Activated CD4-positive, CD25-positive, alpha-beta regulatory T cell (primary cell): ENCODE results near the gene DRD2.

Experiments used
- DNase-seq, 4 experiments: peaks; one replicate each; lab custom pipeline; 2025; lab: John Stamatoyannopoulos, UW

DRD2 gene

DNA sequence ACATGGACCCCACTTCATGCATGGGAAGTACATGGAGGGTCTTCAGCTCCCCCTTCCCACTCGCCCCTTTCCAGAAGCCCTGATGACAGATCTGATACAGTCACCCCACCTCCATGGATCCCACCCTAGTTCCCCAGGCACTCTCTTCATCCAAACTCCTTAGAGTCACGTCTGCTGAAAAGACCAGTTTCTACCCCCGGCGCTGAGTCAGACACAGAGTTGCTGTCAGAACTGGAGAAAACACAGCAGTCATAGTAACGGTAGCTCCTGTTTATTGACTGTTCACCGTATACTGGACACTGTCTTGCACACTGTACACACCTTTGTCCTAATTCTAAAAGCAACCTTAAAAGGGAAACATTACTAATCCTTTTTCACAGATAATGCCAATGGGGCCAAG, 29.1 kb downstream of the DRD2 start:
- DNase-seq = no peak

DNA sequence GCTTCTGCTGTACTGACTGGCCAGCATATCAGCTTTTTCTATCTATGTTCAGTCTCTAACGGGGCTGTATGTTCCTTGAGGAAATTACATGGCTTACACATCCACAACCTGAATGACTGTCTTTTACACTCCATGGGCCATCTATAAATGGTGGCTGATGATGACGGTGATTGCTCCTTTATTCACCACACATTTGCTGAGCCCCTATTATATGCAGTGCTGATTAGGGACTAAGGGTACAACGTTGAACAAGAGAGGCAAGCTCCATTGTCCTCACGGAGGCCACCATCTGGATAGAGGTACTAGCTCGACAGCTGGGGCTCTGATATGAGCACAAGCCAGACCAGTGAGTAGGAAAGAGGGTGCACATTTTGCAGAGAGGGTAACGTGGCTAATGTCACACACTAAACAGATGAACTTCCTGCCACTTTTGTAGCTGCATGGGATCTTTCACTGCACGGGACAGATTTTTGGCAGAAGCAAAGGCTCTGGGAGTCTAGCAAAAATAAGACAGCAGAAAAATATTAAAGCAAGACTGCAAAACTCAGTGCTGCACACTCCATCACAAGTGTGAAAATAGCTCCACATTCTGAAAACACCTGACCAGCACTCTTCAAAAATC, 30.6 kb downstream of the DRD2 start:
- DNase-seq = no peak

DNA sequence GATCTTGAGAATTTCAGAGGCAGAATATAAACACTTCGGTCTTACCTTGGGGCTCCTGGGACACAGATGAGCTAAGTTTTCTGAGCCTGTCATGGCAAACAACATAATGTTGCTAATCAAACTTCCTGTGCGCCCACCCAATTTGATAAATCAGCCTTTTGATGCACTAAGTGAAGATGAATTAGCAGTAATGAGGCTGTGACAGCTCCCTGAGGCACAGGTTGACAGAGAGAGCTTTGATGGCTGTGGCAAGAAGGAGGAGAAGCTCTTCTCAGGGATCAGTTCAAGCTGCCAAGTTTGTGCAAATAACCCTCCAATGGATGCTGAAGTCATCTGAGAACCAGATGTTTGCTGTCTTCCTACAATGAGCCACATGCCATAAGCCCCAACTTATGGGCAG, 34.4 kb downstream of the DRD2 start:
- DNase-seq = no peak

DNA sequence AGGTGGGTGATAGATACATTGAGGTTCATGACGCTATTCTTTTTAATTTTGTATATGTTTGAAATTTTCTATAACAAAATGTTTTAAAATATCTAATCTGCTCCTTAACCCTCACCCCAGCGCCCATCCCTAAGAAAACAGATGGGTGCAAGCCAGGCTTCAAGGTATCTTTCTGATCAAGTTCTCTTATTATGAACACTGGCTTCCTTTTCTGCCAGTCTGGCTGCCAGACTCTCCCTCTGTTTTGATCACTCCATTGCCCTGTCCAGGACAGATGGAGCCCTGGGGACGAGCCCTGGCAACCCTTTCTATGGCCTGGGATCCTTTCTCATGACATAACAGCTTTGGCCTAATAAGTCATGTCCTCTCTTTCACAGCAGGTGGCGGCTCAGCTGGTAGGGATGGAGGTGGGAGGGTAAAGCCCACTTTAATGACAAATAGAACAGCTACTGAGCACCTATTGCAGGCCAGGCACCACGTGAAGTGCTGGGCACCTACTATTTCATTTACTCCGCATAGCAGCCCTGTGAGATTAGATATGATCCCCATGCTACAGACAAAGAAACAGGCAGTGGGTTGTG, 38.4 kb downstream of the DRD2 start:
- no peak for DNase-seq

DNA sequence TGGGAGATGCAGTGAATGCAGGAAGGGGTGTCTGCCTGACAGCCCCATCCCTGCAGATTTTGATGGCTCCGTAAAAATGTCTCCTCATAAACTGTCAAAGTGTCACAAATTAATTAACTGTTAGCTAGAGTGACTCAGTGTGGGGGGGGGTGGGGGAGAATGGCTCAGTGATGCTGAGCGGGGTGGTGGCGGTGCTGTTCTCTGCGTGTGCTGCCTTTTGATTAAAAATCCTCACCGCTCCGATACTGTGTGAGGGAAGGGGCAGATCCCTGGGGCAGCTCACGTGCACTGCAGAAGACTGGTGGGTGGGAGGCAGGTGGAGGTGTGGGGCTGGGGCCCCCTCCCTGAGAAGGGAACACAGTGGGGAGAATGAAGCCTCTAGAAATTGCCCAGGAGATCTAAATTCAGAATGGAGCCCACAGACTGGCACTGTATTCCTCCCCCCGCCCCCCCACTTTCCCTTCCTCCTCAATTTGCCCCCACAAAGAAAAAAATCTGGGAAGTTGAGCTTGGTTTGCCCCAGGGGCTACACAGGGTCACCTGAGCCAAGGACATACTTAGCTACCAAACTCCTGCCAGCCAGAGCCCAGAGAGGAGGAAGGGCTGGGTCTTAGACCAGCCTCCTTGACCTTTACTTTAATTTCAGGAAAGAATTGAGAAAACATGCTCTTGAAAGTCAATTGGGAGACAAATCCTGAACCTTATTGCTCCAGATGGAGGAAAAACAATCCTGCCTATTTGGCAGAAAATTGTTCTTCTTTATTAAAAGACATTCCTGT, 39.8 kb downstream of the DRD2 start:
- no peak for DNase-seq

DNA sequence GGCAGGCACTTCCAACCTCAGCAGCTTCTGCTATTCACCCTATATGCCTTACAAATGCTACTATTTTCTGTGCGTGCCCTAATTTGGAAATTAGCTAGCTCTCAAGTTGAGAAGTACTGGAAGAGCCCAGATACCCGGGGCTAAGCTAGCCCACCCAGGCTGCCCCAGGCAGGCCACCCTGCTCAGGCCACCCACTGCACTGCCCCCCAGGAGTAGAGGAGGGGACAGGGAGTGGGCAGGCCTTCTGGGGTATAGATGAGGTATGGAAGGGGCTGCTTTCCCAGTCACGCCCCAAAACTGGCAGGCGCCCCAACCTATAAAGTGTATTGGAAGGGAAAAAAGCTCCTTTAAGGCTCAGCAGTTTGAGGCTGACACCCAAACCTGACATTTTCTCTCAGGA, 43.5 kb downstream of the DRD2 start:
- DNase-seq = no peak

DNA sequence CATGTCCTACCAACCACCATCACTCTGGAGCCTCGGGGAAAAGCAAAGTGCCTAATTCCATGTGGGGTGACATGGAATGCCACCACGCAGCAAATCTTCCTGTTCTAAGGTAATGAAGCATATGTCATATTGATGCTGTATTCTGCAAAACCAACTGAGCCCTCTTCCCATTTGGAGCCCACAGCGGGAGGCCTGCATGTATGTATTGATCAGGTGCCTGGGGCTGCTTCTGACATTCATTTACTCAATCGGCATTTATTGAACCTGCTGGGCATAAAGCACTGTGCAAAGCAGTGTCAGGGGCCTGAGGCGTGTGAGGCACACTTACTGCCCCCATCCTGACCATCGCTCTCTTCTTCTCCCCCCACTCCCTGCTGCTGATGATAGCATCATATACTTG, 48.5 kb downstream of the DRD2 start:
- DNase-seq = no peak

DNA sequence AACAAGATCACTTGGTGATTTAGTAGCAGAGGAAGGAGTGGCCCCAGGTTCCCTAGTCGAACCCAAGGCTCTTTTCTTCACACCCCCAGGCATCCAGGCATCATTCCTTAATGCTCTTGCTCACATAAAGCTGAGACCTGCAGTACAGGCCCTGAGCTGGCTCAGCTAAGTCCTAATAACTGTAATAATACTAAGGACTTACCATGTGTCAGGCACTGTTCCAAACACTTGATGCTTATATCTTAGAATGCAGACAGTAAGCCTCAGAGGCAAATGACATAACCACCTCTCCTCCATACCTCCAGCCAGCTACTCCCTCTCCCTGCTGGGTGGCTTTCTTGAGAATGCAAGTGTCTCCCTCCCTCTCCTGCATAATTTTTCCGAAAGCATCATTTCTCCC, 54.4 kb downstream of the DRD2 start:
- no peak for DNase-seq

DNA sequence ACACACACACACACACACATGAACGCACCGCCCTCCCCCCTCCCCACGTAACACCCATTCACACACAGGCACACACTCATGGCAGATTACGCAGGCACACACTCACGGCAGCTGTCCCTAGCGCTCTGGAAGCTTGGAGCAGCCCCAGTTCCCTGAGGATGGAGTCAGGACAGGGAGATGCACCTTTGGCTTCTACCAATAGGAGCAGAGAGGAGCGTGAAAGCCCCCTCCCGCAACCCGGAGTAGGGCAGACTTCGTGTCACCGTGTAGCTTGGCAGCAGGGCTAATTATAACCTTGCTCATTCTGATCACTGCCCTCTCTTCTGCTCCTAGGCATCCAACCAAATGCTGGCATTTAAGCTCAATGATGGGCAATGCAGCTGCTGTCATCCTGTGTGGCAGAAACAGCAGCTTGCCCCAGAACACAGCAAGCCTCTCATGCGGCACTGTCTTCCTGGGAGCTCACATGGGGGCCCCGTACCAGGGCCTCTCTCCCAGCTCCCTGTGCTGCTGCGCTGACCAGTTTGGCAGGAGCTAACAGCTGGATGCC, 55.7 kb downstream of the DRD2 start:
- DNase-seq = no peak

DNA sequence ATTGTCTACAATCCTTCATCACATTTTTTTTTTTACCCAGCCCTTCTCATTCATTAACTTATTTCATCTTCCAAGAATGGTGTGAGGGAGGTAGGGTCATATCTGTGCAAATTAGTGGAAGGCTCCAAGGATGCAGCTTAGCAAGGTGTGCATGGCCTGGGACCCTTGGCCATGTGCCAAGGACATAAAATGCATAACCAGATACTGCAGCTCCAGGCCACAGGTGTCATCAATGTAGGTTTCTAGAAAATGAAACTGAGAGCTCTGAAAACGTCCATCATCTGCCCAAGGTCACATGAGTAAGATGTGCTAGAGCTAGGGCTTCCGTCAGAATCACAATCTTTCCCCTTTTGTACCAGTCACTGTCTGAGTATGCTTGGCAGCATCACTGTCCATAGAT, 57.8 kb downstream of the DRD2 start:
- DNase-seq = no peak

DNA sequence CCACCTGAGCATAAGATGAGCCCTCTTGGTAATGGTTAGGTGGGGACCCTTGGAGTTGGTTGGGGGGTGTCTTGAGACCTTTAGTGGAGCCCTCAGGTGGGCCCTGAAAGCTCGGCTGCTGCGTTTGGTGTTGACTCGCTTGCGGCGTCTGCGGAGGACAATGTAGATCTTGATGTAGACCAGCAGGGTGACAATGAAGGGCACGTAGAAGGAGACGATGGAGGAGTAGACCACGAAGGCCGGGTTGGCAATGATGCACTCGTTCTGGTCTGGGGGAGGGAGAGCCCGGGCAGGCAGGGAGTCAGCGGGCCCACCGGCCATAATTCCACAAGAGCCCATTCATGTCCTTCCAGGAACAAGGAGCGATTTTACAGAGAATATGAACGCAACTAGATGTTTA, 59.9 kb downstream of the DRD2 start:
- DNase-seq = no peak

DNA sequence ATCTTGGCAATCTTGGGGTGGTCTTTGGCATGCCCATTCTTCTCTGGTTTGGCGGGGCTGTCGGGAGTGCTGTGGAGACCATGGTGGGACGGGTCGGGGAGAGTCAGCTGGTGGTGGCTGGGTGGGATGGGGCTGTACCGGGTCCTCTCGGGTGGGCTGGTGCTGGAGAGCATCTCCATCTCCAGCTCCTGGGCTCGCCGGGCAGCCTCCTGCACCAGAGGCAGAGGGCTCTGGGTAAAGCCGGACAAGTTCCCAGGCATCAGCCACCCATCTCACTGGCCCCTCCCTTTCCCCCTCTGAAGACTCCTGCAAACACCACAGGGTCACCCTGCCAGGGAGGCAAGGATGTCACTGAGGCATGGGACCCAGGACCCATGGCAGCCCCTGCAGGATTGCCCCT, 62.5 kb downstream of the DRD2 start:
- DNase-seq = no peak

DNA sequence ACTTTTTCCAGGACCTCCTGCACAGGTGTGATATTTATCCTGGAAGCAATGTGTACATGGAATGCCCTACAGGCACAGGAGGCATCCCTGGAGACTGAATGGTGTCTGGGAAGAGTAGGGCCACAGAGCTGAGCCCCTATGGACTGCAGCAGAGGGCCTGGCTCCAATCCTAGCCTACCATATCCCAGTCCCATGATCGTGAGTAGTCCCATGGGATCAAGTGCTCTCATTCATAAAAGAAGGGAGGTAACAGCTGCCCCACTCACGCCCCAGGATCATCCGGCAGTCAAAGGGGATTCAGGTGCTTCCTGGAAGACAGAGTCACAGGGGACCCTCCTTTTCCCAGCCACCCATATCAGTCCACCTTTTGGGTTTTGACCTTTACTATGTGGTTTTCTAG, 63.7 kb downstream of the DRD2 start:
- no peak for DNase-seq

DNA sequence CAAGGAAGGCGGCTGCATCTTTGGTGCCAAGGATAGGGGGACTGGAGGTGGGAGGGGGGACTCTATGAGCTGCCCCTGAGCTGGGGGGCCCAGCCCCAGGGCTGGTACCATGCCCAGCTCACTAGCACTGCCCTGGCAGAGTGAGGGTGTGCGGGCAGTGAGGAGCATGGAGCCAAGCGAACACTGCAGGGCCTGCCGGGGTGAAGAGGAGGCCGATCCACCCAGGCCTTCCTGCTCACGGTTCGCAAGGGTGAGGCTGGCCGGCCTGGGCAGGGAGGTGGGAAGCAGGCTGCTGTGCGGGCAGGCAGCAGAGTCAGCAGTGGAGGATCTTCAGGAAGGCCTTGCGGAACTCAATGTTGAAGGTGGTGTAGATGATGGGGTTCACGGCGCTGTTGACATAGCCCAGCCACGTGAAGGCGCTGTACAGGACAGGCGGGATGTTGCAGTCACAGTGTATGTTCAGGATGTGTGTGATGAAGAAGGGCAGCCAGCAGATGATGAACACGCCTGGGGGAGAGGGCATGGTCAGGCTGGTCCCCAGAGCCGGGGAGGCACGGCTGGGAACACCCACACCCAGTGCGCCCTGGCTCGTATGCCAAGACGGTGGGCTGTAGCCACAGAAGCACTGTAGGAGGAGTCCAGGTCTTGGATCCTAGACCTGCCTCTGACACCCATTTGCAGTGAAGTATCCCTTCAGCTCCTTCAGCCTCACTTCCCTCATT, 64.6 kb downstream of the DRD2 start:
- DNase-seq = no peak

DNA sequence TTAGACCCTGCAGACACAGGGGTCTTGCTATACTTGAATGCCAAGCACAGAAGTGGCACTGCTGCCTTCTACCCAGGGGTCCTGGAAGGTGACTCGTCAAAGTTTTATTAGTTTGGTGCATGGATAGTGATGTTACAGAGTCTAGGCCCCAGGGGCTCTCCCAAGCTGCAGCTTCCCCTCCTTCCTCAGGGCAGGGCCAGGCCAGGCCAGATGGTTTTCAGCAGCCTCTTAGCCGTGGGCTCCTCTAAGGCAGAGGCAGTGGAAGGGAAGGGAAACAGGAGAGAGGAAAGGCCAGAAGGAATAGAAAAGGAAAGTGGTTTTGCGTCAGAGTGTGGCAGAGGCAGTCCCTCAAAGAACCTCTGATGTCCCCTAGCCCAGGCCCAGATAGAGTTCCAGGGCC, 65.7 kb downstream of the DRD2 start:
- DNase-seq = no peak

DNA sequence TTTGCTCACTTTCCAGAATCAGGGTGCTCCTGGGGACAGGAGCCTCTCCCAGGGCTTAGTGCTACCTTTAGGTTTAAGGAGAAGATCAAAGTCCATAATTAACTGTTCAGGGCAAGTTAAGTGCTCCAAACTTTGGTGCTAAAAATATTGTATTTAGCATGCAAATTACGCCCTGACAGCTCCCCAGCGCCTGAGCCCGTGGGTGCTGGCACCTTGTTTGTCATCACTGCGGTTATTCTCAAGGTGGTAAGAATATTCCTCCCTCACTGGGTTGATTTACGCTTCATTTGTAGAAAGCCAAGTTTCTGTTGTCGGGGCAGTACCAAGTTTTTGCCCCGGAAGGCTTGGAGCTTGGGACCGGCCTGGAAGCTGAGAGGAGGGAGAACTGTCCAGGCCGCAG, 66.3 kb downstream of the DRD2 start:
- no peak for DNase-seq

DNA sequence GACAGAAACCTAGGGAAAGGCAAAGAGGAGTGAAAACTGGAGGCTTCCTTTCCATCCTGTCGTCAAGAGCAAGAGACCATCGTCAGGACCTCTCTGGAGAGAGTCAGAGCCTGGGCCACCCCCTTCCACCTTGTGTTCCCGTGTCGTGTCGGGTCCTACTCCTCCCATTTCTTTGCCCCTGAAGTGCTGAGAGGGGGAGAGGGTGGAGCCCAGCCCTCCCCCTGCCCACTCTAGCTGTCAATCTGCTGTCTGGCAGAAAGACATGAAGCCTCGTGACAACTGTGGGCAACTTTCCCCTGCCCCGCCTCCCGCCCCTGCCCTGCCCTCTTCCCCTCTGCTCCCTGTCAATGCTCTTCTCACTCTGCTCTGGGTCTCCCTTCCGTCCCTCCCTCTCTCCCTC, 67.0 kb downstream of the DRD2 start:
- DNase-seq = no peak

DNA sequence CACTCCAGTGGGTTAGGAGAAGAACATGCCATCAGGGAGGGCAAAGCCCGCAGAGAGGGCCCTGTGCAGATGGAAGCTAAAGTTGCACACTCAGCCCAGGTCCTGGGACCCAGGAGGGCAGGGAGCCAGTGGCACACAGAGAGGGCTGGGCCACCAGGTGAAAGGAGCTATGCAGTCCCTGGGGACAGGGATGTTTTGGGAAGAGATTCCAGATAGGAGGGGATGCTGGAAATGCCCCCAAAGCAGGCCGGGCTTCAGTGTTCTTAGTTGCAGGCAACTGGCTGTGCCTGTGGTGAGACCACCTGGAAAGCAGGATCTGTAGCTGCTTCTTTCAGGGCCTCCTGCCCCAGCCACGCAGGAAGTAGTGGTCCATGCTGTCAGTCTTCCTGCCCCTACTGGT, 68.0 kb downstream of the DRD2 start:
- no peak for DNase-seq

DNA sequence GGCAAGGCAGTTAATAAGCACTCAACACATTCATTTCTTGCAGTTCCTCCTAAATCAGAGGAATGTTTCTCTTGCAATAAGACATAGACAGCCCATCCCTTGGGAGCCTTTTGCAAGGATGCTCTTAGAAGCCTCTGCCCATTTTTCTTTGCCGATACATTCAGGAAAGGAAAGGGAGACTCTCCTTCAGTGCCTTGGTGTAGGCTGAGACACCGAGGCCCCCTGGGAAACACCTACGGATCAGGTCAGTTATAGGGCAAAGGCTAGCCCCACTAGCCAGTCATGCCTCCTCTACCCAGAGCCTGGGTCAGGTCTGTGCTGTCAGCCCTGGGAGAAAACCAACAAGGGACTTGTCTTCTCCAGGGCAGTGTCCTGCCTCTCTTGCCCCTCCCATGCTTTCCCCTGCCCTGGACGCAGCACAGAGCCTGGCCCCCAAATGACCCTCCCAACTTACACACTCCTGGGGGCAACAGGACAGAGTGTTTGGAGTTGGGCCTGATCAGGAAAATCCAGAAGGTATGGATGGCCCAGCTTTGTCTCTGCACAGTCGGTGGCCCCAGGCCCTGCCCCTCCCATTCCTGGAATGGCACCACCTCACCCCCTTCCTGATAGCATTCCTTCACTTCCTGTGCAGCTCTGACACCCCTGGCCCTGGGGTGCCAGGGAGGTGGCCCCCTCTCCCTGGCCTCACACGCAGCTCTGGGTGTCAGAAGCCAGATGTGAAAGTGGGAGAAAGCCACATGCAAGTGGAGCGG, 69.3 kb downstream of the DRD2 start:
- DNase-seq = no peak

DNA sequence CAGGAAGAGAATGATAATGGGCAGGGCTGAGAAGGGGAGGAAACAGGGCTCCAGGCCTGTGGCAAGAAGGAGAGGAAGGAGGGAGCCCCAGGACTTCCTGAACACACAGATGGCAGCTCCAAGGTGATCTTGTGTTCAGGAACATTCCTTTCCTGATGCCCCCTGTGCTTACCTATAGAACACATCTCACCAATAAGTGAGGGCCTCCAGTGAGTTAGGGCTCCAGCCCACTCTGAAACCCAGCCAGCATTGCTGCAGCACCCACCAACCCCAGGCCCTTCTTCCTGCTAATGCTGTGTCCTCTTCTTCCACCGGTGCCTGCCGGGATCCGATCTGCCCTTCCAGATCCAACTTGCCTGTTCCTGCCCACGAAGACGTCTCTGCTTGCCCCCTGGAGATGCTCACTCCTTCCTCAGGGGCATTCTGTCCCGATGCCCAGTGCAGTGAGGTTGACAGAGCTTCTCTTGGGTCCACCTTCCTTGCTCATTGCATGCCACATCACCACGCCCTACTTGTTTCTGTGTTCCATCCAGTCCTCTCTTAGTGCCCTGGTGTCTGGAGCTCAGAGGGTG, 70.3 kb downstream of the DRD2 start:
- DNase-seq = no peak

DNA sequence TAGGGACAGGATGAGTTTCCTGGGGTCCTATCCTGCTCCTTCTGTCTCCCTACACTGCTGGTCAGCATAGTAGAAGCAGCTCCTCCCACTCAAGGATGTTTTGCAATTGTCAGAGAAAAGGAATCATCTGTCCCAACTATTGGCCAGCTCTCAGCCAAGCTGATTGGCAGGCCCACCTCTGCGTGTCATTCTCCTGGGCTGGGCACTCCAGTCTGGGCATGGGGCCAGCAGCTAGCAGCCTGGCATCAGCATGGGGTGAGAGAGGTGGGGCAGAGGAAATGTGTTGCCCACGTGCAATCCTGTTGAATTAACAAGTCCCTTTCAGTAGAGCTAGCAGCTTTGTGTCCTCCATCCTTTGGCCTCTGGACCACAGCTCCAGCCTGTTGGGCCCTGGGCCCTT, 73.5 kb downstream of the DRD2 start:
- DNase-seq = no peak
